ENCODE measurements around the gene SOCS7. TPM values are rescaled to one million over a fixed set of nuclear protein-coding genes. Genes with fewer than 3 reads are reported as not detected.
"Not testable (repeated sequence)": the region's sequence is repeated elsewhere in the genome, so short reads cannot be mapped to it uniquely, and the experiment has no call there.

SOCS7 gene
- total RNA-seq, 1 donor from 2014 or later: 19.0 TPM

- intact Hi-C loops (cut with micrococcal nuclease): not testable (repeated sequence)
Observed at GRCh38 chr17:38437313-38437712, 85.7 kb downstream of the SOCS7 start.

- intact Hi-C loops (cut with micrococcal nuclease): no loop called here
Observed at GRCh38 chr17:38439436-38439835, 87.8 kb downstream of the SOCS7 start.

GRCh38 chr17:38440614-38441397 lies 89.2 kb downstream of the SOCS7 start:
- intact Hi-C loops (cut with micrococcal nuclease): loop anchor here (5.0 kb wide), 1 partner anchor 46 kb away; no protein-coding TSS in a partner anchor

- intact Hi-C loops (cut with micrococcal nuclease): loop anchor here (5.0 kb wide), 1 partner anchor 46 kb away; no protein-coding TSS in a partner anchor
Observed at GRCh38 chr17:38441429-38442061, 89.9 kb downstream of the SOCS7 start.

GRCh38 chr17:38442548-38442947 lies 90.9 kb downstream of the SOCS7 start:
- intact Hi-C loops (cut with micrococcal nuclease): loop anchor here (5.0 kb wide), 1 partner anchor 45 kb away; no protein-coding TSS in a partner anchor

GRCh38 chr17:38443356-38444031 lies 91.8 kb downstream of the SOCS7 start:
- intact Hi-C loops (cut with micrococcal nuclease): loop anchor here (5.0 kb wide), 1 partner anchor 44 kb away; no protein-coding TSS in a partner anchor

- intact Hi-C loops (cut with micrococcal nuclease): loop anchor here (5.0 kb wide), 1 partner anchor 43 kb away; no protein-coding TSS in a partner anchor
Observed at GRCh38 chr17:38444151-38444550, 92.5 kb downstream of the SOCS7 start.

- intact Hi-C loops (cut with micrococcal nuclease): no loop called here
Observed at GRCh38 chr17:38447502-38448085, 96.0 kb downstream of the SOCS7 start.

GRCh38 chr17:38448208-38448771 lies 96.6 kb downstream of the SOCS7 start:
- intact Hi-C loops (cut with micrococcal nuclease): no loop called here

- intact Hi-C loops (cut with micrococcal nuclease): no loop called here
Observed at GRCh38 chr17:38449364-38449763, 97.7 kb downstream of the SOCS7 start.

- intact Hi-C loops (cut with micrococcal nuclease): loop anchor here (1.0 kb wide), 1 partner anchor 32 kb away; no protein-coding TSS in a partner anchor
Observed at GRCh38 chr17:38450557-38451029, 98.9 kb downstream of the SOCS7 start.

- intact Hi-C loops (cut with micrococcal nuclease): loop anchor here (1.0 kb wide), 1 partner anchor 31 kb away; no protein-coding TSS in a partner anchor
Observed at GRCh38 chr17:38451030-38451839, 99.6 kb downstream of the SOCS7 start.

- intact Hi-C loops (cut with micrococcal nuclease): loop anchor here (1.0 kb wide), 1 partner anchor 30 kb away; no protein-coding TSS in a partner anchor
Observed at GRCh38 chr17:38451840-38452529, 100.3 kb downstream of the SOCS7 start.

GRCh38 chr17:38452719-38453118 lies 101.1 kb downstream of the SOCS7 start:
- intact Hi-C loops (cut with micrococcal nuclease): no loop called here

- intact Hi-C loops (cut with micrococcal nuclease): no loop called here
Observed at GRCh38 chr17:38453951-38454421, 102.3 kb downstream of the SOCS7 start.

GRCh38 chr17:38454532-38454931 lies 102.9 kb downstream of the SOCS7 start:
- intact Hi-C loops (cut with micrococcal nuclease): no loop called here

Data from T-helper 1 cell treated with Interleukin-12 subunit alpha and Interleukin-12 subunit beta and Interleukin-4 antibody, amounts not matched to agents 30 ng/mL and 1 ng/mL, for 36 hours (primary cell).